ENCODE measurements around the gene SLC1A3.

Gene SLC1A3

GRCh38 chr5:36637101-36637500 lies 30.7 kb downstream of the SLC1A3 start:
- no peak overlapping the region for H3K4me3 ChIP-seq (ENCODE audit: low read depth, low read length)
- DNase-seq (ENCODE audit: low read depth), result no peak
- TF ChIP-seq, protein P1, sequence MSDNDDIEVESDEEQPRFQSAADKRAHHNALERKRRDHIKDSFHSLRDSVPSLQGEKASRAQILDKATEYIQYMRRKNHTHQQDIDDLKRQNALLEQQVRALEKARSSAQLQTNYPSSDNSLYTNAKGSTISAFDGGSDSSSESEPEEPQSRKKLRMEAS (IDR thresholded peaks at IDR 0.05; ENCODE audit: low read depth, low read length), result no peak
- no peak for TF ChIP-seq POLR2A (IDR thresholded peaks at IDR 0.05; ENCODE audit: extremely low read depth, insufficient read length)
- TF ChIP-seq MYC (IDR thresholded peaks at IDR 0.05; ENCODE audit: low read depth, low read length), result no peak
- TF ChIP-seq CTCF (IDR thresholded peaks at IDR 0.05; ENCODE audit: low read depth, low read length), result no peak

GRCh38 chr5:36637516-36637915 lies 31.1 kb downstream of the SLC1A3 start:
- no peak for DNase-seq (ENCODE audit: low read depth)
- TF ChIP-seq POLR2A (IDR thresholded peaks at IDR 0.05; ENCODE audit: extremely low read depth, insufficient read length), result no peak
- TF ChIP-seq MYC (IDR thresholded peaks at IDR 0.05; ENCODE audit: low read depth, low read length), result no peak
- TF ChIP-seq, protein P1 (IDR thresholded peaks at IDR 0.05; ENCODE audit: low read depth, low read length), result no peak
- no peak for TF ChIP-seq CTCF (IDR thresholded peaks at IDR 0.05; ENCODE audit: low read depth, low read length)
- H3K4me3 ChIP-seq (ENCODE audit: low read depth, low read length), result no peak overlapping the region

DNA sequence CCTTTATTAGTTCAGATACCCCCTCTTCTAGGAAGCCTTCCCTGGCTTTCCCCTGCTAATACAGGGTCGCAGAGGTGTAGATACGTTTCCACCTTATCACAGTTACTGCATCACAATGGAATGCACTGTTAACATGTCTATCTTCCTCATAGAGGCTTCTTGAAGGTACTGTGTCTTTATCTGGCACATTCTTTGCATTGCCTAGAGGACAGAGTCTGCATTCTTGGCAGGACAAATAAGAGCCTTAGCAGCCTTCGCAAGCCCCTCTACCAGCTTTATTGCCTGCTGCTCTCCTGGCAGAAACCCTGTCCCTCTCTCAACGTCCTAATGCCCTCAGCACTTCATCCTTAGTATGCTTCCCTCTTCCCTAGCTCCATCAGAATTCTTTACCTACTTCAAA lies 31.6 kb downstream of the SLC1A3 start:
- H3K4me3 ChIP-seq (ENCODE audit: low read depth, low read length), result no peak overlapping the region
- DNase-seq (ENCODE audit: low read depth), result no peak
- TF ChIP-seq POLR2A (IDR thresholded peaks at IDR 0.05; ENCODE audit: extremely low read depth, insufficient read length) (no peak), CTCF (IDR thresholded peaks at IDR 0.05; ENCODE audit: low read depth, low read length) (no peak), MYC (IDR thresholded peaks at IDR 0.05; ENCODE audit: low read depth, low read length) (no peak)
- TF ChIP-seq, protein P1 (IDR thresholded peaks at IDR 0.05; ENCODE audit: low read depth, low read length), result no peak

DNA sequence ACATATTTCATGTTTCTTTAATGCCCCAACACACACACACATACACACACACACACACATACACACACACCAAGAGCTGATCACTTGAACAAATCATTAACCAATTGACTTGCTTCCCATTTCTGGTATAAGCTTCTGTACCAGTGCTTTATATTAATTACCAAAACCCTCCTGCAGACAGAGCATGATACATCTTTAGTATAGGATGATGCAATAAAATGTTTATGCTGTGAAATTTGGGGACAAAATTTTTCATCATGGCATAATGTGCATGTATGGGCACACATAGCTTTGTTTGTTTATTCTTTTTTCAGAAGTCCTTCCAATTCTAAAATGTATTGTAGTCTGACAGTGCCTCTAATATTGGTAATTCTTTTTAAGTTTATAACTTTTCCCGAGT lies 34.5 kb downstream of the SLC1A3 start:
- no peak overlapping the region for H3K4me3 ChIP-seq (ENCODE audit: low read depth, low read length)
- DNase-seq (ENCODE audit: low read depth), result peak; percentile 10
- TF ChIP-seq, protein P1 (IDR thresholded peaks at IDR 0.05; ENCODE audit: low read depth, low read length), result no peak
- TF ChIP-seq MYC (IDR thresholded peaks at IDR 0.05; ENCODE audit: low read depth, low read length), result no peak
- TF ChIP-seq POLR2A (IDR thresholded peaks at IDR 0.05; ENCODE audit: extremely low read depth, insufficient read length), result no peak
- no peak for TF ChIP-seq CTCF (IDR thresholded peaks at IDR 0.05; ENCODE audit: low read depth, low read length)

DNA sequence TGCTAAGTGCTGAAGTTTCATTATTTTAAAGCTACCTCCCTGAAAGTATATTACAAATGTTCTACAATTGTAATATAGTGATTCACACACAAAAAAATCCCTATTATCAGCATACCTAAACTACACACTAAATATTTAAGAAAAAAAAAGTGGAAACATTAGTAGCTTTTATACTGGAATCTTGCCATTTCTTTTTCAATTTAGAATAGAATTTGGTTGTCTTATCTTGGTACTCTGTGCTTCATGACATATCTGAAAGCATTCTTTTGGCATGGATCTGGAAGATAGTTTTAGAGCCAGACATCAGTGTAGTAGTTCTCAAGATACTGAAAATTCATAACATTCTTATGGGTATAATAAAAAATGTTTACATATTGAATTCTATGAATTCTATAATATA lies 35.0 kb downstream of the SLC1A3 start:
- no peak overlapping the region for H3K4me3 ChIP-seq (ENCODE audit: low read depth, low read length)
- TF ChIP-seq CTCF (IDR thresholded peaks at IDR 0.05; ENCODE audit: low read depth, low read length) (no peak), POLR2A (IDR thresholded peaks at IDR 0.05; ENCODE audit: extremely low read depth, insufficient read length) (no peak), MYC (IDR thresholded peaks at IDR 0.05; ENCODE audit: low read depth, low read length) (no peak)
- TF ChIP-seq, protein P1 (IDR thresholded peaks at IDR 0.05; ENCODE audit: low read depth, low read length), result no peak
- DNase-seq (ENCODE audit: low read depth), result no peak

- TF ChIP-seq POLR2A (IDR thresholded peaks at IDR 0.05; ENCODE audit: extremely low read depth, insufficient read length) (no peak), MYC (IDR thresholded peaks at IDR 0.05; ENCODE audit: low read depth, low read length) (no peak), CTCF (IDR thresholded peaks at IDR 0.05; ENCODE audit: low read depth, low read length) (no peak)
- TF ChIP-seq, protein P1 (IDR thresholded peaks at IDR 0.05; ENCODE audit: low read depth, low read length), result no peak
- no peak overlapping the region for H3K4me3 ChIP-seq (ENCODE audit: low read depth, low read length)
- DNase-seq (ENCODE audit: low read depth), result no peak
Measured at GRCh38 chr5:36642089-36642488, 35.7 kb downstream of the SLC1A3 start.

All from NB4 (cell line).